Epithelial cell of proximal tubule (primary cell): ENCODE data around the gene SLC6A6. TPM values are rescaled to one million over a fixed set of nuclear protein-coding genes. Genes with fewer than 3 reads are reported as not detected.

Experiments
- DNase-seq: peaks from one replicate; pipeline ENCODE4 v3.0.0-alpha.2; 2011; ENCODE audit warnings: low read depth
- H3K4me3 ChIP-seq: 2 replicates; pipeline ENCODE4 v1.5.1; 2011; ENCODE audit warnings: low read depth, mild to moderate bottlenecking, low read length
- total RNA-seq: library from RNA; depleted of rRNA; stranded (reverse); fragments of >200 nt; gene quantifications from 2 replicates; pipeline ENCODE4 v1.2.3, GENCODE V29; 2015
- TF ChIP-seq, protein P1 (sequence below): conservative IDR thresholded peaks from 2 replicates; pipeline ENCODE4 v1.5.1; 2012; ENCODE audit warnings: low read depth, mild to moderate bottlenecking, low read length

SLC6A6 gene
- total RNA-seq, 1 donor from 2014 or later = 27.9 TPM

DNA sequence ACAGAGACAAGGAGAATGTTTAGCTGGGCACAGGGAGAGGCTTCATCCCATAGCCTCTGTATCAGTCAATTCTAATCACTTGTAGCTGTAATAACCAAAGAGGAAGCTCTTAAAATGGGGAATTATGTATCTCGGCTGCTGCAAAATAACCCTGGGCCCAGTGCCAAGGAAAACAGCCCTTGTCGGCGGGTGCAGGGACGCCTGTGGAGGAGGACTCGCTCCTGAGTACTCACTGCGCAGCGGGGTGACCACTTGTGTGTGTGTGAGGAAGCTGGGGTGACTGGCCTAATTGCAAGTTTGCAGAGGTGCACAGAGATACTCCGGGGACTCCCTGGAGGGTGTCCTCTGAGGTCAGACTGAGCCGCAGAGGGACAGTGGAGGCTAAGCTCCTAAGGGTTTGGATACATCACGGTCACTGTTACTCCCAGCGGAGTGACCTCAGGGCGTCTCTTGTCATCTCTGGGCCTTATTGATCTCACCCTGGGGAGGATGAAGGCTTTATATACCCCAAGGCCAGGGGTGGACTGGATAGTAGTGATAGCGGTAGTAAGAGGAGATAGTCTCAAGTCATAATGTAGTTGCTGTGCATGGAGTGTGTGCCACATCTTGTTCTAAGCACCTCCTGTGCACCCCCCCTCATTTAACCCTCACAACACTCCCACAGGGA is 37.2 kb downstream of the SLC6A6 start:
- no peak for DNase-seq
- no peak overlapping the region for H3K4me3 ChIP-seq
- TF ChIP-seq, protein P1, sequence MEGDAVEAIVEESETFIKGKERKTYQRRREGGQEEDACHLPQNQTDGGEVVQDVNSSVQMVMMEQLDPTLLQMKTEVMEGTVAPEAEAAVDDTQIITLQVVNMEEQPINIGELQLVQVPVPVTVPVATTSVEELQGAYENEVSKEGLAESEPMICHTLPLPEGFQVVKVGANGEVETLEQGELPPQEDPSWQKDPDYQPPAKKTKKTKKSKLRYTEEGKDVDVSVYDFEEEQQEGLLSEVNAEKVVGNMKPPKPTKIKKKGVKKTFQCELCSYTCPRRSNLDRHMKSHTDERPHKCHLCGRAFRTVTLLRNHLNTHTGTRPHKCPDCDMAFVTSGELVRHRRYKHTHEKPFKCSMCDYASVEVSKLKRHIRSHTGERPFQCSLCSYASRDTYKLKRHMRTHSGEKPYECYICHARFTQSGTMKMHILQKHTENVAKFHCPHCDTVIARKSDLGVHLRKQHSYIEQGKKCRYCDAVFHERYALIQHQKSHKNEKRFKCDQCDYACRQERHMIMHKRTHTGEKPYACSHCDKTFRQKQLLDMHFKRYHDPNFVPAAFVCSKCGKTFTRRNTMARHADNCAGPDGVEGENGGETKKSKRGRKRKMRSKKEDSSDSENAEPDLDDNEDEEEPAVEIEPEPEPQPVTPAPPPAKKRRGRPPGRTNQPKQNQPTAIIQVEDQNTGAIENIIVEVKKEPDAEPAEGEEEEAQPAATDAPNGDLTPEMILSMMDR = no peak

DNA sequence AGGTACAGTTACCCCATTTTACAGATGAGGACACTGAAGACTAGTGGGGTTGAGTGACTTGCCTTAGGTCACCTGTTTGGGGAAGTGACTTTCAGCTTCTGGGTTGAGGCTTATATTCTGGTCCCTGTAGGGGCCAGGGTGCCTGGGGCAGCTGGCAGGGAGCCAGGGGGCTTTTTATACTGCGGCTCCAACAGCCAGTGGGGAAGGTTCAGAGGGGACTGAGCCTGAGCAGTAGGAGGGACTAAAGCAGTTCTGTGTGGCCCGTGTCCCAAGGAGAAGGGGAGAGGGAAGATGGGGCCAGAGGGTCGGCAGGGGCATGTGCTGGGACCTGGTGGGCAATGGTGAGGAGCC is 37.7 kb downstream of the SLC6A6 start:
- TF ChIP-seq, protein P1 = no peak
- H3K4me3 ChIP-seq = no peak overlapping the region
- DNase-seq = no peak

DNA sequence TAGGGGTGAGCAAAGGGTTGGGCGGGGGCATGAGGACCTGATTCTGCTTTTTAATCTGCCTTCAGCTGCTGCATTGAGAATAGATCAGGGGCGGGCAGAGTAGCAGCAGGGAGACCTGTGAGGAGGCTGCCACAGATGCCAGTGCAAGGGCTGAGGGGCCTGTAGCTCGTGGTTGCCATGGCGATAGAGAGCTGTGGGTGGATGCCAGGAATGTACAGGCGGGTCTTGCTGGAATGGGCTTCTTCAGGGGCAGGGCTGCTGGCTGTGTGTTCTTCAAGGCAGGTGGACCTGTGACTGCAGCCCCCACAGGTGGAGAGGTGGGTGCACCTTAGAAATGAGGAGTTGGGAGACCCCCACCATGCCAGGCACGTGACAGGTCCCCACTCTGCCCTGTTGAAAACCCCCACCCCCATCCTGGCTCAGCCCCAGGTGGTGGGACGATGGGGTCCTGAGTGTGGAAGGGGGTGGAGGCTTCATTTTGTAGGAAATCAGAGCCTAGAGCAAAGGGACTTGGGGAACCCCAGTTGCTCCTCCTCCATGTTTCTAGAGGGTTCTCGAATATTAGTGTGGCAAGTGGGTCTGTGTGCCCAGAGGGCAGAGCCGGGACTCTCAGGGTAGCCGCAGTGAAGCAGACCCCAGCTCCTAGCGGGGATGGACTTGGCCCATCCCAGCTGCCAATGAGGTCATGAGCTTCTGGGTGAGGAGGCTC is 38.3 kb downstream of the SLC6A6 start:
- no peak overlapping the region for H3K4me3 ChIP-seq
- DNase-seq = no peak
- TF ChIP-seq, protein P1 = no peak

DNA sequence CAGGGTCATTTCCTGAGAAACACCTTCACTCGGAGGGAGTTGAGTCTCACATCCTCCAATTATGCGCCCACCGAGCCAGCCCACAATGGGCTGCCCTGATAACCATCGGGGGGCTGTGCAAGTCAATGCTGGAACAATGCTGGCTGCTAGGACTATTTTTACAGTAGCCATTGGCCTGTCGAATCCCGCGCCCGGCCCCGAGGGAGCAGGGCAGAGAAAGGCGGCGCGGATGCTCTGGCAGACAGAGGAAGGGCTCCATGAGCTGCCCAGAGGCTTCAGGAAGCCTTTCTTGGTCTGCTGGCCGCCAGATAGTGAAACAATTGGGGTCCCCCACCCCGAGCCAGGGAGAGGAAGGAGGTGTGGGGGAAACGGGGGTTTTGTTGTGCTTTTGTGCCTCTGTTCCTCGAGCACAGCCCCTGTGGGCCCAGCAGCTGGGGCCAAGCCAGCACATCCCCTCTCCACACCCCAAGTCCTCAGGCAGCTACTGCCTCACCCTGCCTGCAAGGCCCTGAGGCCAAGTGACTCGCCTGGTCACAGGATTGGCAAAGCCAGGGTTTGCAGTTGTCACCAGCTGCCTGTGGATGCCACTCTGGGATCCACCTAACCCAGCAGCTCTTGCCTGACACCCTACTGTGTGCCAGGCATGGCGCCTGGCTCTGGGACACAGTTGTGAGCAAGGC is 39.0 kb downstream of the SLC6A6 start:
- no peak for DNase-seq
- no peak overlapping the region for H3K4me3 ChIP-seq
- TF ChIP-seq, protein P1 = no peak

DNA sequence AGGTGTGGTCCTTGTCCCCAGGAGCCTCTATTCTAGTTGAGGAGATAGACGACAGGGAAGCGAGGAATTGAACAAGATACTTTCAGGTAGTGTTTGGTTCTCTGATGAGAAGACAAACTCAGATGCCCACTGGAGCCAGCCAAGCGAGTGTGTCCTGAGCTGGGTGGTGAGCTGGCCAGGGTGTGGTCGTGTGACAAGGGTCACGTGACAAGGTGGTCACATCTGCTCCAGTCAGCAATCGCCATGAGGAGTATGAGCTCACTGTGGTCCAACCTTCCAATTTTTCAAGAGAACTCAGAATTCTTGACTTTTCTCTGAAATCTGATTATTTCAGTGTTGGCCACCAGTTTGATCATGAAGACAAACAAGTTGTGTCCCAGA is 39.5 kb downstream of the SLC6A6 start:
- no peak for DNase-seq
- TF ChIP-seq, protein P1 = no peak
- H3K4me3 ChIP-seq = no peak overlapping the region

DNA sequence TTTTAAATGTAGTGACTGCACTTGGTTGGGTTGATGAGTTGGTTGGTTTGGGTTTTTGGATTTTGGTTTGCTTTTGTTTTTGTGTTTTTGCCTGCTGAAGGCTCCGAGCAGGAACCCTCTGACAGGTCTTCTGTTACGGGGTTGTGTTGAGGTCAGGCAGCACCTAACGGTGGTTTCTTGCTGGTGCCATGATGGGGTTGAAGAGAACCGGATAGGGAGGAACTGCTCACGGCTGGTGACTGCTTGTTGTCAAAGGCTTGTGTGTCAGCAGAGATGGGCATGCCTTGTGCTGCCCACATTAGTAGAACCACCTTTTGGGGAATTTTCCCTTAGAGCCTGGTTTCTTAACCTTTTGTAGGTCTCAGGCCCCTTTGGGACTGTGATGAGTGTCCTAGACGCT is 42.0 kb downstream of the SLC6A6 start:
- no peak overlapping the region for H3K4me3 ChIP-seq
- TF ChIP-seq, protein P1 = no peak
- no peak for DNase-seq
